HG03108 (cell line): ENCODE measurements around the gene C12orf43.
"Not testable (repeated sequence)": the region's sequence is repeated elsewhere in the genome, so short reads cannot be mapped to it uniquely, and the experiment has no call there.

Source experiments
- ATAC-seq: cut with Tn5 transposase; IDR thresholded peaks from one replicate; pipeline ENCODE4 v1.9.1; 2021; ENCODE audit warnings: moderate library complexity; ENCODE audit not compliant: unreplicated experiment

The C12orf43 gene, protein sequence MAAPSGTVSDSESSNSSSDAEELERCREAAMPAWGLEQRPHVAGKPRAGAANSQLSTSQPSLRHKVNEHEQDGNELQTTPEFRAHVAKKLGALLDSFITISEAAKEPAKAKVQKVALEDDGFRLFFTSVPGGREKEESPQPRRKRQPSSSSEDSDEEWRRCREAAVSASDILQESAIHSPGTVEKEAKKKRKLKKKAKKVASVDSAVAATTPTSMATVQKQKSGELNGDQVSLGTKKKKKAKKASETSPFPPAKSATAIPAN

DNA sequence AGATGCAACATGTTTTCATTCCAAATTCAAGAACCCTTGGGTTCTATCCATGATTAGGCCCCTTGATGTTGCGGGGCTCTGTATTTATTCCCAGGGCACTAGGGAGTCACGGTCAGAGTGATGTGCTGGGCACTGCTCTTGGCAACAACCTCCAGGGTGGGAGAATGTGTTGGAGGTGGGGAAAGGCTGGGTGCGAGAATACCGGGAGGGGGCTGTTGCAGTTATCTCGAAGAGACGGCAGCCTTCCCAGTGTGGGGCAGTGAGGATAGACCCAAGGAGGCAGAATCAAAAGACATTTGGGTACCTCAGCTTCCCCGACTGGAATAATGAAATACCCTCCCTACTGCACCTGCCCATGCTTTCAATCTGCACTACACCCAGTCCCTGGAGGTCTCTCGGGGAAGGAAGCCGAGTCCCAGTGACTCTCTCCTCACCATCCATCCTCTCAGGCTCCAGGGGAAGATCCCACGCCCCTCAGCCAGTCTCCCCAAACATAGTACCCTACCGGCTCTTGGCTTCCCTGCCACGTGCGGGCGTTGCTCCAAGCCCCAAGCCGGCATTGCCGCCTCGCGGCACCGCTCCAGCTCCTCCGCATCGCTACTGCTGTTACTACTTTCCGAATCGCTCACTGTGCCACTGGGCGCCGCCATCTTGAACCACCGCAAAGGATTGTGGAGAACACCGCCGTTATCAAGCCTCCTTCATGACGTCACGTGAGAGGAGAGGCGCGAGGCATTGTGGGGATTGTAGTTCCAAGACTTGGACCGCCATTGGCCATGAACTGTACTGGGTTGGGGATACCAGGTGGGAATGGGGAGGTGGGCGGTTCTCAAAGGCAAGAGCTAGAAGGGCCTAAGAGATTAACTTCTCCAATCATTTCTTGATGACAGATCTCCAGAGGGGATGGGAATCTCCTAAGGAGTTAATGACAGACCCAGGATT is at the start of gene C12orf43:
TSS of gene C12orf43 (minus strand) at position 663 of the 942 bp plus-strand sequence. CDS start at position 650, 13 bp downstream.
- ATAC-seq: peak; percentile 93

- ATAC-seq: no peak
These were observed 49.1 kb upstream of the C12orf43 start for GRCh38 chr12:121065345-121065744.

GRCh38 chr12:121064586-121064985 is 48.3 kb upstream of the C12orf43 start:
- ATAC-seq: not testable (repeated sequence)

- no peak for ATAC-seq
These were observed 47.8 kb upstream of the C12orf43 start for GRCh38 chr12:121064116-121064515.

GRCh38 chr12:121062391-121063045 is 46.2 kb upstream of the C12orf43 start:
- ATAC-seq: no peak

GRCh38 chr12:121061831-121062230 is 45.5 kb upstream of the C12orf43 start:
- ATAC-seq: no peak

DNA sequence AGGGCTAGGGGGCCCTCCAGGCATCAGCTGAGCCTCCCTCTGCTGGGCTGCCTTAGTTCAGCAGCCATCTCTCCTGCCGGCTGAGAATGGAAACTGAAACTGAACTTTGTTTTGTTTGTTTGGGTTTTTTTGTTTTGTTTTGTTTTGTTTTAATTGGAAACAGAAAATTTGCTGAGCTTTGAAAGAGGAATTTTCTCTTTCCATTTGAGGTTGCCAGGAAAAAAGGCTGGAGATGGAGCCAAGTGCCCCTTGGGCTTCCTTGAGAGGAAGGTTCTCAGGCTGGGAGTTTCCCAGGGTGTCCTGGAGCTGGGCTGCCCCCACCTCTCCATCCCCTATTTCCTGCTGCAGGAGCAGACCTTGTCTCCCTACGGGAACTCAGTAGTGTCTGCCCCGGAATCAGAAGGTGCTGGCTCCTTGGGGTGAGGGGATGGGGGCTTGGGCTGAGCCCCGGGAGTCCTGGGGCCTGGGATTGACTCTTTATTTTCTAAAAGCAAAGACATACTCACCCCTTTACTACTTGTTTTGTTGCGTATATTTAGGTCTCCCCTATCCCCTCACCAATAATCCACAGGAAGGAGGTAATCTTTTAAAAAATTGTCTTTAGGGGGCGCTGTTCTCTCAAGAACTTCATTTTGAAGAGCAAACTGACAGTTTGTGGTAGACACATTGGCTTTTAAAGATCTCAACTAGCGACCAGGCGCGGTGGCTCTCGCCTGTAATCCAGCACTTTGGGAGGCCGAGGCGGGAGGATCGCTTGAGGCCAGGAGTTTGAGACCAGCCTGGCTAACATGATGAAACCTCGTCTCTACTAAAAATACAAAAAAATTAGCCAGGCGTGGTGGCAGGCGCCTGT is 44.1 kb upstream of the C12orf43 start:
- peak; percentile 75 for ATAC-seq

DNA sequence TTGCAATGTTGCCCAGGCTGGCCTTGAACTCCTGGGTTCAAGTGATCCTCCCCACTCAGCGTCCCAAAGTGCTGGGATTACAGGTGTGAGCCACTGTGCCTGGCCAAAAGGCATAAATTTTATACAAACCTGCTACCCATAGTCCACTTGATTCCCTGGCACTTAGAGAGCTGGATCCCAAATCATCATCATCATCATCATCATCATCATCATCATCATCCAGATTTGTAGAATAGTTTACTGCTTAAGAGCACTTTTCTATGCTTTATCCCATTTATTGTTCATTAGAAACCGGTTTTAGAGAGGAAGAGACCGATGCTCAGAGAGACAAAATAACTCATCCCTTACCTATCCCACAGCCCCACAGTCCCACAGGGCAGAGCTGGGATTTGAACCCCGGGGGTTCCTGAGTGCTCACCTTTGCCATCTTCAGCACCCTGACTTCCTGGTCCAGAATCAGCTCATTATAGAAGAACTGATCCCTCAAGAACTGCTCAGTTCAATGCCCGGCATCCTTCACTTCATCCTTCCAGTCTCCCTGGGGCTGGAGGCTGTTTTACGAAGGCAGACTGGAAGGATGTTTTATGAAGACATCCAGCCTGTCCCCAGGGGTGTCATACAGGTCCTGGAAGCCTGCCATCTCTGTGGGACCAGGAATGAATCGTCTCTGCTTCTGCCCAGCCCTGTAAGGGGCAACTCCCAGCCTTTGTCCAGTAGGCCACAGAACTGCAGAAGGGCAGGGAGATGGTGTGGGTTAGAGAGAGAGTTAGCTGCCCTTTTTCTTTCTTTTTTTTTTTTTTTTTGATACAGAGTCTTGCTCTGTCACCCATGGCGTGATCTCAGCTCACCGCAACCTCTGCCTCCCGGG is 43.0 kb upstream of the C12orf43 start:
- no peak for ATAC-seq

- no peak for ATAC-seq
These were observed 41.5 kb upstream of the C12orf43 start for GRCh38 chr12:121057794-121058193.

DNA sequence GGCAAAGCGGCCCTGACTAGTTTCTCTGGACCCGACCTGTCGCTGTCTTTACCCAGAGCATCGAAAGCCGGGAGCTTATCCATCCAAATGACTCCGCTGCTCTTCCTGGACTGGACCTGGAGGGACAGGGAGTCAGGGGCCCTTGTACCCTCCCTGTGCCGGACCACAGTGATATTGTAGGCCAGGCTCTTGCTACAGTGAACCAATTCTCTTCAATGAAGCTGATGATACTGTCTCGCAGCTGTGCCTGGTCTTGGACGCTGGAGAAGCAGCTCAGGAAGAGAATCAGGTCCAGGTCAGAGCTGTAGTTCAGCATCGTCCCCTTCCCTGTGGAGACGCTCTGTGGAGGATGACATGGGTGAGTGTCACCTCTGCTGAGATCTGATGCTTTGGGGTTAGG is 37.4 kb upstream of the C12orf43 start:
- ATAC-seq: no peak

GRCh38 chr12:121050725-121051124 is 34.4 kb upstream of the C12orf43 start:
- ATAC-seq: no peak

DNA sequence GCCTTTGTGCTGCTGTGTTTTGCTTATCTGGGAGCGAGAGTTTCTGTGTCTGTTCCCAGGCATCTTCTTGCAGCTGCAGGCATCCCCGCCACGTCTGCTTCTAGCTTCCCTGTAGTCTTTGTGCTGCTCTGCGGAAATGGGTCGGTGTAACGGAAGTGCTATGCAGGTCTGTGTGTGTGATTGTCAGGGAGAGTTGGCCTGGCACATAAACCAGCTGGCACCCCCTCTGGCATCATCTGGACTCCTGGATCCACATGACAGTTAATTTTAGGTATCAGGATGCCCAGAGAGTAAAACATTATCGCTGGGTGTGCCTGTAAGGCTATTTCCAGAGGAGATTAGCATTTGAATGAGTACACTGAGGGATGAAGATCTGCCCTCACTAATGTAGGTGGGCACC is 32.2 kb upstream of the C12orf43 start:
- no peak for ATAC-seq

DNA sequence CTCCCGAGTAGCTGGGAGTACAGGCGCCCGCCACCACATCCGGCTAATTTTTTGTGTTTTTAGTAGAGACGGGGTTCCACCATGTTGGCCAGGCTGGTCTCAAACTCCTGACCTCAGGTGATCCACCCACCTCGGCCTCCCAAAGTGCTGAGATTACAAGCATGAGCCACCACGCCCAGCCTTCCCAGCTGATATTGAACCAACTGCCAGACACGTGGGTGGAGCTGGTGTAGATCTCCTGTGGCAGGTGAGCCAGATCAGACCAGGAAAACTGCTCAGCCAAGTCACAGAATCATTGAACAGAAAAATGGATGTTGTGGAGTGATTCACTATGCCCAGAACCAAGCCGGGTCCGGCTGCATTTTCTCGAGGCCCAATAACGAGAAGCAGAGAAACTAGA is 31.1 kb upstream of the C12orf43 start:
- not testable (repeated sequence) for ATAC-seq

GRCh38 chr12:121043067-121043466 is 26.8 kb upstream of the C12orf43 start:
- no peak for ATAC-seq

DNA sequence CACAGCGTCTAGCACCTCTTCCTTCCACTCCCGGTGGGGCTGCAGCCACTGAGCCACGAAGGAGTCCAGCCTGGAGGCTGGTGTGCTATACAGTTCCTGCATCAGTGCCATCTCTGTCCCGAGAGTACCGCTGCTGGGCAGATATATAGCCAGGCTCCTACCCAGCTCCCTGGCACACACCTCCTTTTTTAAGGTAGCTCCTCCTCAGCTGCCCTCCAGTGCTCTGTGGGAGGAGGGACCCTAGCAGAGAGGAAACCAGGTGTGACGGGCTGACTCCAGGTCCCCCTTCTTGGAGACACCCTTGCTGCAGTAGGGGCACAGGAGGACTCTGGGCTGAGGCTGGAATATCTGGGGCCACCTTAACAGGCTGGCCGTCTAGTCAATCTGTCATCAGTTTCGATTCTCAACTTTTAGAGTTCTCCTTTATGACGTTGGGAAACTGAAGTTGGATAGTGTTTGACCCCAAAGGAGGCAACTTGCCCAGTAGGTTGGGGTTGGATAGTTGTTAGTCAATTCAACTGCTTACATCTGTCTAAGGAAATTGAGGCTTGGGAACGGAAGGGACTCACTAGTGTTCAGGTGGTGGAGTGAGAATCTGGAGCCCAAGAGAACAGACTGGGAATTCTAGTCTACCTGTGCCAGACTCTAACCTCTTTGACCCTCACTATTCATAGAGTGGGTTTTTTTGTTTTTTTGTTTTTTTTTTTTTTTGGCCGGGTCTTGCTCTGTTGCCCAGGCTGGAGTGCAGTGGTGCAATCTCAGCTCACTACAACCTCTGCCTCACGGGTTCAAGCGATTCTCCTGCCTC is 22.8 kb upstream of the C12orf43 start, which contains the start of gene OASL:
TSS of gene OASL (minus strand) at position 386 of the 808 bp plus-strand sequence. CDS start at position 111, 275 bp downstream.
- peak; percentile 59 for ATAC-seq

- ATAC-seq: no peak
These were observed 20.6 kb upstream of the C12orf43 start for GRCh38 chr12:121036810-121037326.

- no peak for ATAC-seq
These were observed 18.5 kb upstream of the C12orf43 start for GRCh38 chr12:121034616-121035305.
